Ovary (tissue), 9 donors: ENCODE data around the gene MMS19. TPM values are rescaled to one million over a fixed set of nuclear protein-coding genes. Genes with fewer than 3 reads are reported as not detected.

Experiments
- DNase-seq, 5 donors: peaks; one replicate each; pipeline ENCODE4 v3.0.0-alpha.2; 2019 to 2020
- H3K27ac ChIP-seq, 2 donors: fragments of 200-600 bp; one replicate each; pipeline versions ENCODE4 v1.5.1 to v1.8.0; 2019 to 2022
- H3K27me3 ChIP-seq: fragments of 200-600 bp; one replicate; pipeline ENCODE4 v1.8.0; 2022
- H3K36me3 ChIP-seq: fragments of 200-600 bp; sonication (generic); one replicate; pipeline ENCODE4 v1.5.1; 2019
- H3K4me1 ChIP-seq: one replicate; pipeline ENCODE4 v1.8.1; 2013; ENCODE audit warnings: mild to moderate bottlenecking, moderate library complexity; ENCODE audit not compliant: insufficient read depth
- H3K4me3 ChIP-seq: fragments of 200-600 bp; sonication (generic); one replicate; pipeline ENCODE4 v1.5.1; 2017
- H3K9me3 ChIP-seq, 2 donors: fragments of 200-600 bp in 1 of 2; sonication (generic) in 1 of 2; one replicate each; pipeline versions ENCODE4 v1.5.1 to v1.8.1; 2013 to 2019; ENCODE audit warnings: mild to moderate bottlenecking in 1 of 2, moderate library complexity in 1 of 2
- EP300 ChIP-seq: sonication (generic); formaldehyde crosslinking; IDR thresholded peaks from one replicate; pipeline ENCODE4 v1.6.1; 2017; ENCODE audit warnings: antibody characterized with exemption
- POLR2A ChIP-seq: fragments of 450-650 bp; IDR thresholded peaks from one replicate; pipeline ENCODE4 v1.6.1; 2017; ENCODE audit warnings: antibody characterized with exemption, mild to moderate bottlenecking, moderate library complexity
- WGBS, 3 donors: extraction: QIAGEN DNeasy Blood & Tissue Kit in 1 of 3; methylation state at CpG; one replicate each; pipeline versions ENCODE4 v1.1.5 to v1.1.7; 2013 to 2017; 5-methylcytosine and 5-hydroxymethylcytosine counted together
- intact Hi-C, 4 donors: fragments of 100-400 bp; cut with DNase I; formaldehyde crosslinking; loops; one replicate each; pipeline versions ENCODE4 v1.11.0 to v1.15.1; 2022 to 2023
- polyA plus RNA-seq, 2 donors: library from polyadenylated mRNA; stranded (reverse); fragments of 200-250 nt in 1 of 2; fragments of 350-450 nt in 1 of 2; fragmentation: Illumina TruSeq in 1 of 2; extraction: RNeasy Lipid Tissue Mini Kit (QIAGEN cat#74804) in 1 of 2; gene quantifications; one replicate each; pipeline ENCODE4 v1.2.3, GENCODE V29; 2013 to 2014
- total RNA-seq, 7 donors: library from RNA; depleted of rRNA in 2 of 7; stranded (reverse); fragments of >200 nt in 2 of 7; fragmentation: NEBNext Ultra II Directional in 3 of 7; extraction: Animal tissue kit (Norgen Biotek cat#: 25700) in 3 of 7; gene quantifications; one replicate each; pipeline versions ENCODE4 v1.1.0 to v1.2.4, GENCODE V29; 2016 to 2023
- TF ChIP-seq, protein P1 (sequence below), 3 donors: fragments of 450-650 bp in 2 of 3; fragments of 200-600 bp in 1 of 3; IDR thresholded peaks; one replicate each; pipeline versions ENCODE4 v1.5.1 to v1.8.0; 2016 to 2022; ENCODE audit warnings: antibody characterized with exemption in 3 of 3, mild to moderate bottlenecking in 1 of 3
- donor health status: DM: no; HTN: no; CAD: no; lungs with moderate emphysema.
- donor health status: DM: no; HTN: no; CAD: no.
- donor health status: Bipolar disorder and iron deficiency.
- donor health status: DM: yes; HTN: yes; CAD: no.
- donor health status: DM: no; HTN: no; CAD: no.
- donor health status: DM: yes; HTN: yes; CAD: no.

MMS19 gene
- total and polyA plus RNA-seq, 9 donors: 45.3 to 63.6 (median 56.4) TPM

DNA sequence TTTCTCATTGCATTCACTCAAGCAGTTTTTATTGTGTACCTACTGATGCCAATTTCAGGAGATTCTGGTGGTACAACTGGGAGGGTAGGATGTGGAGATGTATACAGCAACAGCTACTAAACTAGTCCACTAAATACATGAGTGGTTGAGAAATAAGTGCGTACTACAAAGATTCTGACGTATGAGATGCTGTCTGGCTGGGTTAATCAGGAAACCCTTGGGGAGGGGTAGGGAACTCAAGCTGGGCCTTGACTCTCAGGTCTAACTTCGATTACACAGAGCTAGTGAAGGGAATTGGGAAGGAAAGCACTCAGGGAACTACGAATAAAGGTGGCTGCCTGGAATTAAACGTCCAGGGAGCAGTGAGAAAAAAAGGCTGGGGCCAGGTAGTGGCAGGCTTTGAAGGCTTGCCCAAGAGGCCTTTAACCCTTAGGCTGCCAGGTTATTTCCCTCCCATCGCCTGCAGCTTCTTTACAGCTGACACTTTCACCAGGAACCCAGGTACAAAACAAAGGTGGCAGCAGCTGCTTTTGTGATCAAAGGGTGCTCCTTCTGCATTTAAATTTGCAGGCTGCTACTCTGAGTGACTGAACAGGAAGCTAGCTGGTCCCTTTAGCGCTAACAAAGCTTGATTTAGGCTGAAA is 3.2 kb downstream of the MMS19 start:
- Histone ChIP-seq H3K27me3 (no peaks in the 10 kb centered on the region), H3K36me3 (no peaks in the 10 kb centered on the region), H3K9me3 (no peaks in the 10 kb centered on the region), H3K27ac (no peak overlapping the region), H3K4me3 (no peak overlapping the region), H3K4me1 (peaks cover 5% of the 10 kb centered on the region)
- 40 to 42% (median 41%) methylated on average over 7 of the region's 7 CpGs for WGBS, 3 donors
- TF ChIP-seq EP300 (no peak), POLR2A (no peak)
- TF ChIP-seq, protein P1, sequence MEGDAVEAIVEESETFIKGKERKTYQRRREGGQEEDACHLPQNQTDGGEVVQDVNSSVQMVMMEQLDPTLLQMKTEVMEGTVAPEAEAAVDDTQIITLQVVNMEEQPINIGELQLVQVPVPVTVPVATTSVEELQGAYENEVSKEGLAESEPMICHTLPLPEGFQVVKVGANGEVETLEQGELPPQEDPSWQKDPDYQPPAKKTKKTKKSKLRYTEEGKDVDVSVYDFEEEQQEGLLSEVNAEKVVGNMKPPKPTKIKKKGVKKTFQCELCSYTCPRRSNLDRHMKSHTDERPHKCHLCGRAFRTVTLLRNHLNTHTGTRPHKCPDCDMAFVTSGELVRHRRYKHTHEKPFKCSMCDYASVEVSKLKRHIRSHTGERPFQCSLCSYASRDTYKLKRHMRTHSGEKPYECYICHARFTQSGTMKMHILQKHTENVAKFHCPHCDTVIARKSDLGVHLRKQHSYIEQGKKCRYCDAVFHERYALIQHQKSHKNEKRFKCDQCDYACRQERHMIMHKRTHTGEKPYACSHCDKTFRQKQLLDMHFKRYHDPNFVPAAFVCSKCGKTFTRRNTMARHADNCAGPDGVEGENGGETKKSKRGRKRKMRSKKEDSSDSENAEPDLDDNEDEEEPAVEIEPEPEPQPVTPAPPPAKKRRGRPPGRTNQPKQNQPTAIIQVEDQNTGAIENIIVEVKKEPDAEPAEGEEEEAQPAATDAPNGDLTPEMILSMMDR (IDR thresholded peaks at IDR 0.05): no peak
- DNase-seq: no peak
- intact Hi-C loops: loop anchor here in 1 of 4 donors (10.0 kb wide), 1 partner anchor 50 kb away; no protein-coding TSS in a partner anchor

GRCh38 chr10:97494151-97494550 is 4.1 kb downstream of the MMS19 start:
- WGBS, 3 donors: 29 to 50% (median 38%) methylated on average over 2 of the region's 2 CpGs
- TF ChIP-seq EP300 (no peak), POLR2A (no peak)
- TF ChIP-seq, protein P1 (IDR thresholded peaks at IDR 0.05): no peak
- H3K27ac ChIP-seq: no peak overlapping the region
- DNase-seq: no peak
- peaks cover 6% of the 10 kb centered on the region for H3K4me1 ChIP-seq
- intact Hi-C loops: loop anchor here in 1 of 4 donors (10.0 kb wide), 1 partner anchor 51 kb away; no protein-coding TSS in a partner anchor
- no peaks in the 10 kb centered on the region for H3K27me3 ChIP-seq
- H3K36me3 ChIP-seq: no peaks in the 10 kb centered on the region
- H3K4me3 ChIP-seq: no peak overlapping the region
- no peaks in the 10 kb centered on the region for H3K9me3 ChIP-seq

- Histone ChIP-seq H3K36me3 (no peaks in the 10 kb centered on the region), H3K4me1 (peaks cover 5% of the 10 kb centered on the region), H3K27ac (no peak overlapping the region), H3K4me3 (no peak overlapping the region), H3K9me3 (no peaks in the 10 kb centered on the region), H3K27me3 (no peaks in the 10 kb centered on the region)
- TF ChIP-seq, protein P1 (IDR thresholded peaks at IDR 0.05): no peak
- TF ChIP-seq EP300: no peak
- TF ChIP-seq POLR2A: no peak
- intact Hi-C loops: loop anchor here in 1 of 4 donors (10.0 kb wide), 1 partner anchor 54 kb away; no protein-coding TSS in a partner anchor
- WGBS, 3 donors: 68 to 73% (median 73%) methylated on average over 2 of the region's 2 CpGs
- no peak for DNase-seq
Observed at GRCh38 chr10:97490592-97490991, 7.6 kb downstream of the MMS19 start.

GRCh38 chr10:97485647-97486281 is 12.5 kb downstream of the MMS19 start:
- H3K4me3 ChIP-seq: no peak overlapping the region
- intact Hi-C loops: no loop called here
- 88 to 90% (median 89%) methylated on average over 4 of the region's 4 CpGs for WGBS, 3 donors

More at GRCh38 chr10:97485647-97486281, 12.5 kb downstream of the MMS19 start:
- Histone ChIP-seq H3K36me3 (no peaks in the 10 kb centered on the region), H3K9me3 (no peaks in the 10 kb centered on the region), H3K4me1 (peaks cover 2% of the 10 kb centered on the region), H3K27ac (no peak overlapping the region), H3K27me3 (no peaks in the 10 kb centered on the region)
- TF ChIP-seq EP300 (no peak), POLR2A (no peak)
- TF ChIP-seq, protein P1 (IDR thresholded peaks at IDR 0.05): no peak
- DNase-seq: no peak
